Right renal pelvis (tissue), 4 donors: ENCODE data around the gene TSPAN16. TPM values are rescaled to one million over a fixed set of nuclear protein-coding genes. Genes with fewer than 3 reads are reported as not detected.

Experiments used
- DNase-seq, 4 donors: peaks; one replicate each; pipeline ENCODE4 v3.0.0-alpha.2; 2013; ENCODE audit warnings: low read depth in 4 of 4, low spot score in 3 of 4, missing footprints in 1 of 4
- polyA plus RNA-seq, 4 donors: library from polyadenylated mRNA; unstranded; fragments of 120-200 nt; gene quantifications; one replicate each; pipeline ENCODE4 v1.2.1, GENCODE V29; 2013; ENCODE audit not compliant: insufficient read length in 4 of 4

Gene TSPAN16, protein sequence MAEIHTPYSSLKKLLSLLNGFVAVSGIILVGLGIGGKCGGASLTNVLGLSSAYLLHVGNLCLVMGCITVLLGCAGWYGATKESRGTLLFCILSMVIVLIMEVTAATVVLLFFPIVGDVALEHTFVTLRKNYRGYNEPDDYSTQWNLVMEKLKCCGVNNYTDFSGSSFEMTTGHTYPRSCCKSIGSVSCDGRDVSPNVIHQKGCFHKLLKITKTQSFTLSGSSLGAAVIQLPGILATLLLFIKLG
- polyA plus RNA-seq = under 1 TPM in 1 of 4 donors, not detected in 3; 0.16 TPM

DNA sequence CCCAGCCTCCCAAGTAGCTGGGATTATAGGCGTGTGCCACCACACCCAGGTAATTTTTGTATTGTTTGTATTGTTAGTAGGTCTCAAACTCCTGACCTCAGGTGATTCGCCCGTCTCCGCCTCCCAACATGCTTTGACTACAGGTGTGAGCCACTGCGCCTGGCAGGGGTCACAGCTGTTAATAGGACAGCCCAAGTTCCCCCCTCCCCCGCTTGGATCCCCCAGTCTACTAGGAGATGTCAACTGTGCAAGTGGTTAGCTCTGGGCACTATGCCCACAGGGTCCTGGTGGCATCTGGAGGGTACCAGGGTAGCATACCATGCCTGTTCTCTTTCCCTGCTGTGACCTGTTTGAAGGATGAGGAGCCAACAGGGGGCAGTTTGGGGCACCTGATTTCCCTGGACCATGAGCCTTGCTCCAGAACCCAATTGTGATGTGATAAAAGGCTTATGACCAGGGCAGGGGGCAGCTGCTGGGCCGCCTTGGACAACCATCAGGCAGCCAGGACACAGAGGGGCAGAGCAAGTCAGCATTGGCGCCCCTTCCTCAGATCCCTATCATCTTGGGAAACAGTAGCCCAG, at the start of gene TSPAN16:
Gene TSPAN16 (plus strand): TSS at position 496 of the 581 bp plus-strand sequence. CDS start 138 bp downstream, outside the sequence.
- no peak for DNase-seq

DNA sequence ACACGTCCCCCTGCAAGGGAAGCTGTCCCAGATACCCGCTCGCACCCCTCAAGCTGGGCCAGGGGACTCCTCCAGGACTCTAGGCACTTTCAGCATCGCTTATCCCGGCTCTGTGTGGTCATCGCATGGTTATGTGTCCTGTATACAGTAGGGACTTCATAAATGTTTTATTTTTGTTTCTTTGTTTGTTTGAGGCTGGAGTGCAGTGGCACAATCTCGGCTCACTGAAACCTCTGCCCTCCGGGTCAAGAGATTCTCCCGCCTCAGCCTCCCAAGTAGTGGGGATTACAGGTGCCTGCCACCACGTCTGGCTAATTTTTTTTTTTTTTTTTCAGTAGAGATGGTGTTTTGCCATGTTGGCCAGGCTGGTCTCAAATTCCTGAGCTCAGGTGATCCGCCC, 49.0 kb upstream of the TSPAN16 start:
- DNase-seq = no peak

DNA sequence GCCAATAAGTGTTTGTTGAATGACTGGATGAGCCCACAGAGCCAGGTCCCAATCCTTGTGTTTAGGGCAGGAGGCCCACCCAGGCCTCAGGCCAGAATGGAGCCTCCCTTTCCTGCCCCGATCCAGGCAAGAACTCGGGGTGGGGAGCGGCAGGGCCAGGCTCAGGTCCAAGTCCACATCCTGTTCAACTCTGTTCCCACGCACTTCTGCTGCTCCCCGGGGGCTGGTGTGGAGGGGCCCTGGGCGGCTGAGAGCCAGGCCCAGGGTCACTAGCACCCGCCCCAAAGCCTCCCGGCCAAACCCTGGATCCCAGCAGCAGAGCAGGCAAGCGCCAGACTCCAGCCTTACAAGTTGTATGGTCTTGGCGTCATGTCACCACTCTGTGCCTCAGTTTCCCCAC, 48.6 kb upstream of the TSPAN16 start:
- DNase-seq = no peak

DNA sequence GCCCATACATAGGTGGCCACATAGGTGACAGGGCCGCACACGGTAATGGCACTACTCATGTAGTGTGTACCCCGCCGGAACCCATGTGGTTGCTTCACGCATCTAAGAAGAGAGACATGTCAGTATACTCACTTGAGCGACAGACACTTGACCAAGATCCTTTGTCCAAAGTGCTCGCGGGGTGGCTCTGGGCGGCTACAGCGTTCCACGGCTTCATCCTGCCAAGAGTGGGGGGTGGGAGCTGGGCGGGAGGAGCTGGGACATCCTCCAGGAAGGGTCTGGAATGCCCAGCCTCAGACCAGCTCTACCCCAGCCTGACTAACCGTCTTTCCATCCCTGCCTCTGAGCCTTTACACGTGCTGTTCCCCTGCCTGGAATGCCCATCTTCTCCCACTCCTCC, 48.0 kb upstream of the TSPAN16 start:
- DNase-seq = no peak

DNA sequence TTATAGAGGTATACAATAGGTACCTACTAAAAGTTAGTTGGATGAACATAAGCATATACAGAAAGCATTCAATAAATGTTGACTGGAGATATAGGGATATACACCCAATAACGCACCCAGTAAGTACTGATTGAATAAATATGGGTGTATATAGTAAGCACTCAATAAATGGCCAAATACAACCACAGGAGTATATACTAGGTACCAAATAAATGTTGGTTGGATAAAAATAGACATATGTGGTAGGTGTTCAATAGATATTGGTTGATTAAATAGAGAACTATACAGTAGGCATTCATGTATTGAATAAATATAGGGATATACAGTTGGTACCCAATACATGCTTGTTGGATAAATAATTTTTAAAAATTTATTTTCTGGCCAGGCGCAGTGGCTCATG, 47.1 kb upstream of the TSPAN16 start:
- DNase-seq = no peak

DNA sequence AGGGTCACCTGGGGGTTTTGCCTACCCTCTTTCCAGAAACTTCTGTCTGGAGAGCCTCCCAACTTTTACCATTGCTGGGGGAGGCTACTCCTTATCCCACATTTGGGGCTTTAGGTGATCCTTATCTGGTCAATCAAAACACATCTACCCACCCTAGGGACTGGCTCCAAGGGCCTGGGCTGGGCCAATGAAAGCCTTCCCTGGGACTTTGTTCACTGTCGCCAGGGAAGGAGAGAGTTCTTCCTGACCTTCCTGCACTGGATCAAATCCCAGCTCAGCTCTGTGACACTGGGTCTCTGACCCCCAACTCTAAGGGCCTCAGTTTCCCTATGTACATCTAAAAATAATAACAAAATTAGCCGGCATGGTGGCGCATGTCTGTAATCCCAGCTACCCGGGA, 44.7 kb upstream of the TSPAN16 start:
- no peak for DNase-seq

DNA sequence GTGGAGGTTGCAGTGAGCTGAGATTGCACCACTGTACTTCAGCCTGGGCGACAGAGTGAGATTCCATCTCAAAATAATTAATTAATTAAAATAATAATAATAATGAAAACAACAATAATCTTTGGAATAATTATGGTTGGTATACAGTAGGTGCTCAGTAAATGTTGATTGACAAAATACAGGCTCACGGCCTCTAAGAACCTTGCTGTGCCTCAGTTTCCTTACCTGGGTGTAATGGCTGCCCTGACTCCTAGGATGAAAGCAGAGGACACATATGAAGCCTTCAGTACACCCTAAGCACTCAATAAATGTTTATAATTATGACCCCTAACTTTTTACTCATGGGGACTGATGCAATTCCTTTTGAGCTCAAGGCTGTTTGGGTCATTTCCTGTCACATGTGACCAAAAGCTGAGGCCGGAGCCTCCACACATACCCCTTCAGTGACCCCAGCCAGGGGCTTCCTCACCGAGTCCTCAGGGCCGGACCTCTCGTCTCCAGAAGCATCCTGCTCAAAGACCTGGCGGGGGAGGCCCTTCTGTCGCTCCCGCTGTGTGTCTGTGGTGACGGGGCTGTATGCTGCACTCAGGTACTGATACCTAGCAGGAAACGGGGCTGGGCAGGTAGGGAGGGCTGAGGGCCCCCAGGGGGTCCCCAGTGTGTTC, 44.2 kb upstream of the TSPAN16 start:
- DNase-seq = no peak

DNA sequence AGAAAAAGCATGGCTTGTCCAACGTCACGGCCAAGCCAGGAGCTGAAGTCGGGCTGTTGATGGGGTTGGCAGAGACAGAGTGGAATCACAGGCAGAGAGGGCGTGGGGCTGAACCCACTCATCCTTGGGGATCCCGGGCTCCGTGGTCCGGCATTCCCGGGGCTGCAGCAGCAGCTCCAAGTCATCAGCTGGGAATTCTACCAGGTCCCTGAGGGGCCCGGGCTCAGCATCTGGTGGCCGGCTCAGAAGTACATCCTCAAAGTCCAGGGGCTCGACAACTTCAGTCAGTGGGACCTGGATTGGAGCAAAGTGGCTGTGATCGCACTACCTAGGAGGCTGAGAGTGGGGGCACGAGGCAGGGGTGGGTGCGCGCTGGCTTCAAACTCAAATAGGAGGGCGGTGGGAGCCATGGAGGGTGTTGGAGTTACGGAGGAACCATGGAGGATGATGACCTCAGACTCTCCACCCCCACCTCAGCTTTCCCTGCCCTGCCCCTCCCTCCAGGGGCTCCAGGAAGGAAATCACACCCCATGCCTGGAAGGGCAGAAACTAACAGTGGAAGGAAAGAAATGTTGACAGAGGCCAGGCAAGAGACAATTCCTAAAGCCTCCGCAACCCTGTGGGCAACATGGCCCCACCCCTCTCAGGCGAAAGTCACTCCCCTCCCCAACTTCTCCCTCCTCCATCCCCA, 43.1 kb upstream of the TSPAN16 start:
- DNase-seq = no peak

DNA sequence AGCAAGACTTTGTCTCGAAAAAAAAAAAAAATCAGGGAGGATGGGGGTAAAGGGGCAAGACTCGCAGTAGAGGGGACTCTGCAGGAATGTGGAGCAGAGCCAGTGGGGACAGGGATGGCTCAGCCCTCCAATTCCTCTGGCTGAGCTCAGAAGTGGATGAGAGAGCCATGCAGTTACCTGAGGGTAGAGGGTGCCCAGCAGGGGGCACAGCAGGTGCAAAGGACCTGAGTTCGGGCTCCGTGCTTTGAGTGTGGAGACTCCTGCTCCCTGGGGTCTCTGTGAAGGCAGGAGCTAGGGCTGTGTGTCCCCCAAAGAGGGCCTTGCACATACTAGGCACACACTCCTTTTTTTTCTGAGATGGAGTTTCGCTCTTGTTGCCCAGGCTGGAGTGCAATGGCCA, 41.3 kb upstream of the TSPAN16 start:
- no peak for DNase-seq

DNA sequence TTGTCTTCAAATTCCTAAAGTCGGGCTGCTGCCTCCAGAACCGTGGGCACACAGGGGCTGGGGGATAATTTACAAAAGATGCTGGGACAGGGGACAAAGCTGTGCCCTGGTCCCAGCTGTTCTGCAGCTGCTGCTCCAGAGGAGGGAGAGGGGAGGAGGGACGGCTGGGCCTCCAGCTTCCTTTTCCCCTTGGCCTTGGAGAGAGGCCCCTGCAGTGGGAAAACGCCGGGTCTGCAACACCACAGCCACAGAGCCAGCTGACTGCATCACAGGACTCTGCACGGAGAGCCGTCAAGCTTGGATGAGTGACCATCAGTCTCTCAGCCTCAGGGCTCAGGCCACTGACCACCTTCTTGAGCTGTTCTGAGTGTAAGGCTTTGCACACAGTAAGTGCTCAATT, 39.8 kb upstream of the TSPAN16 start:
- peak in 1 of 4 donors; percentile 64 for DNase-seq

DNA sequence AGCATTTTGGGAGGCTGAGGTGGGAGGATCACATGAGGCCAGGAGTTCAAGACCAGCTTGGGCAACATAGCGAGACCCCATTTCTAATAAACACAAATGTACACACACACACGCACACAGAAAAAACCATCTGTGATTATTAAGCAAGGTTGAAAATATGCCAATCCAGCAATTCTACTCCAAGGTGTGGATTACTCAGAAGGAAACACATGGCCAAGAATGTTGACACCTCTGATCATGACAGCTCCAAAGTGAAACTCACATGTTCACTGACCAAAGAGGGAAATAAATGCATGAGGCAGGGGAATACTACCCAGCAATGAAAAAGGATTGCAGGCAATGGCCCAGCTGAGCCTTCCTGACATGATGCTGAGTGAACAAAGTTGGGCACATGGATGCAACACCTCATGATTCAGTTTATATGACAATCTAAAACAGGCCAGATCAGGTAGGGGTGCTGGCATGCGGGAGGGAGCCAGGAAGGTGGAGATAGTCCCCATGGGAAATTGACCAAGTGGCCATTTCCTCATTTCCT, 38.0 kb upstream of the TSPAN16 start:
- DNase-seq = no peak

DNA sequence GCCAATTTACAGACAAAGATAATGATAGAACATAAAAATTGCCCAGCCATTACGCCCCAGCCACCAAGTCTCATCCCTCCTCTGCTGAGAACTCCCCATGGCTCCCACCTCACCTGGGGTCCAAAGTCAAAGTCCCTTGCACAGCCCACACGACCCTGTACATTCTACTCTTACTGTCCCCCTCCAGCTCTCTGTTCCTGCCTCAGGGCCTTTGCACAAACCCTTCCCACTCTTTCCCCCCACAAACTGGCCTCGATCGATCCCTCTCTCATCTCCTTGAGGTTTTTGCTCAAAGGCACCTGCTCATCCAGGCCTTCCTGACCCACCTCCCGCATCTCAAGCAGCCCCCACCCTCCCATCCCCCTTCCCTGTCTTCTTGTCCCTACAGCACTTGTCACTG, 35.0 kb upstream of the TSPAN16 start:
- no peak for DNase-seq

DNA sequence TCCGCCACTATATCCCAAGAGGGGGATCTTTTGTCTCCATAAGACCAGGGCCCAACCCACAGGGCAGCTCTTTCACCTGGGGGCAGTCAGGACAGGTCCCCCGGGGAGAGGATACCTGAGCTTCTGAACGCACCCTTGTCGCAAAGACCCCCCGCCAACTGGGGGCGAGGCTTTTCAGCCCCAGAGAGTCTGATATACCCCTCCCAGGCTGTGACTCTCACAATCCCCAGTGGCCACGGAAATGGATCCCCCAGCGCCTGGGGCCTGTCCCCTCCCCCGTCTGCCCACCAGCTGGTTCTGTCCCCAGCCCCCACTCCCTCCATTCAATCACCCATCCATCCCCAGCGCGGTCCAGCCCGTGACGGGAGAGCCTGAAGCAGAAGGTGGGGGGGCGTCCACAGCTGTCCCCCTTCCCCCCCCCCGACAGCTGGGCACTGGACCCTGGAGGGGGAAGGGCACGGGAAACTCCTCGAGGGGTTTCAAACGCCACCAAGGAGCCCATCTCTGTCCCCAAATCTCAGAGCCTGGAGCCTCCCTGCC, 34.5 kb upstream of the TSPAN16 start:
- DNase-seq = no peak

DNA sequence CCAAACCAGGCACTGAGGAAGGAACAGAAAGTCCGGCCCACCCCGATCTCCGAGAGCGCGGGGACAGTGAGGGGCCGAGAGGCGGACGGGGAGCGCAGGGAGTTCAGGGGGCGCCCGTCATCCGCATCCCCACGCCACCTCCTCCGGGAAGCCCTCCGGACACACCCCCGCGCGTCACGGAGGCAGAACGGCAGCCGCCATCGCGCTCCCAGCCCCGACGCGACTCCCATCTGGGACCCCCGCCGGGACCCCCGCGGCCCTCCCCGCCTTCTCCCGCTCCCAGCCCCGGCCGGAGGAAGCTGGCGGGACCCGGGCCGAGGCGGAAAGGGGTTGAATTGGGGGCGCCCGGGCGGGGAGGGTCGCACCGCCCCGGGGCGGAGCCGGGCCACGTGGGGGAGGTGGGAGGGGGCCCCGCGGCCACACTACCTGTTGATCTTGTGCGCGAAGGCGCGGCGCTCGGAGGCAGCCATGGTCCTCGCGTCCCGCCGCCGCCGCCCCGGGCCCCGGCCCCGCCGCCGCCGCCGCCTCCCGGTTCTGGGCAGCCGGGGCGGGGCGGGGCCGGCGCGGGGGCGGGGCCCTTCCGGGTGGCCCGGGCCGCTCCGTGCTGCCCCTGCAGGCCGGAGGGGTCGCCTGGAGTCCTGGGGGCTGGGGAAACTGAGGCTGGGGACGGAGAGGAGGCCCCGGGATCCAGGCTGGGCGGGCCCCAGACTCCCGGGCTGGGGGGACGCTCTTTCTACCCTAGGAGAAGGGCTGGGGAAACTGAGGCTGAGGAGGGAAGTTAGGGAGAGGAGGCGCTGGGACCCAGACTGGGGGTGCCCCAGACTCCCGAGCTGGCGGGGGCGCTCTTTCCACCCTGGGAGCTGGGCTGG, 33.8 kb upstream of the TSPAN16 start, which contains the start of gene DOCK6:
Gene DOCK6 (minus strand): TSS at position 554 of the 869 bp plus-strand sequence. CDS start 84 bp downstream, at position 470.
- no peak for DNase-seq

DNA sequence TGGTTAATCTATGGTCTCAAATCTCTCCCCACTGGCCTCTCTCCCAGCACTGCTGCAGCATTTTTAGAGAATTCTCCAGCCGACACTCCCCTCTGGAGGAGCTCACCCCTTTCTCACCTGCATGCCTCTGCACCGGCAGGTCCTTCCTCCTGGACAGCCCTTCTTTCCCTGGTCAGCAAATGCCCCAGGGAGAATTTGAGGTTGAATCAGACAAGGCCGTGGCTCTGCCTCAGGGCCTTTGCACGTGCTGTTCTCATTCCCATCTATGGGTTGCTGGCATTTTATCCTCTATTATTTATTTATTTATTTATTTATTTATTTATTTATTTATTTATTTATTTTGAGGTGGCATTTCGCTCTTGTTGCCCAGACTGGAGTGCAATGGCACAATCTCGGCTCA, 32.2 kb upstream of the TSPAN16 start:
- no peak for DNase-seq

DNA sequence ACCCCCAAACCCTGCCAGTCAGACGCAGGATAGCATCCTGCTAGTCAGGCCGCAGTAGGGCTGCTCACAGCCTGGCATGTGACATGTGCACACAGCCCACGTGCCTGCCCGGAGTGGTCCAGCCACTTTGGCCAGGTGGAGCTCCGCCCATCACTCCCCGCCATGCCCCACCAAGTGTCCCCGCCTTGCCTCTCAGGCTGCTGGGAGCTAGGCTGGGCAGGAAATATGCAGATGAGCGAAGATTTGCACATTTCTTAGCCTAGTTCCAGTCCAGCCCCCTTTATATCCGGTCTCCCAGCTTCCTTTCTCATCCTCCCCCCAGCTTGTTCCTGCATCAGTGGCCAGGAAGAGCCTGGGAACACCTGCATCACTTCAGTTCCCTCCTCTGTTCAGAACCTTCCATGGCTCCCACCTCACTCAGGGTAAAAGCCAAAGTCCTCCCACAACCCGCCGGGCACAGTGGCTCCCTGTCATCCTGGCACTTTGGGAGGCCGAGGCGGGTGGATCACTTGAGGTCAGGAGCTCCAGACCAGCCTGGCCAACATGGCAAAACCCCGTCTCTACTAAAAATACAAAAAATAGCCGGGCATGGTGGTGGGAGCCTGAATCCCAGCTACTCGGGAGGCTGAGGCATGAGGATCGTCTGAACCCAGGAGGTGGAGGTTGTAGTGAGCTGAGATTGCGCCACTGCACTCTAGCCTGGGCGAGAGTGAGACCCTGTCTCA, 31.3 kb upstream of the TSPAN16 start:
- no peak for DNase-seq

DNA sequence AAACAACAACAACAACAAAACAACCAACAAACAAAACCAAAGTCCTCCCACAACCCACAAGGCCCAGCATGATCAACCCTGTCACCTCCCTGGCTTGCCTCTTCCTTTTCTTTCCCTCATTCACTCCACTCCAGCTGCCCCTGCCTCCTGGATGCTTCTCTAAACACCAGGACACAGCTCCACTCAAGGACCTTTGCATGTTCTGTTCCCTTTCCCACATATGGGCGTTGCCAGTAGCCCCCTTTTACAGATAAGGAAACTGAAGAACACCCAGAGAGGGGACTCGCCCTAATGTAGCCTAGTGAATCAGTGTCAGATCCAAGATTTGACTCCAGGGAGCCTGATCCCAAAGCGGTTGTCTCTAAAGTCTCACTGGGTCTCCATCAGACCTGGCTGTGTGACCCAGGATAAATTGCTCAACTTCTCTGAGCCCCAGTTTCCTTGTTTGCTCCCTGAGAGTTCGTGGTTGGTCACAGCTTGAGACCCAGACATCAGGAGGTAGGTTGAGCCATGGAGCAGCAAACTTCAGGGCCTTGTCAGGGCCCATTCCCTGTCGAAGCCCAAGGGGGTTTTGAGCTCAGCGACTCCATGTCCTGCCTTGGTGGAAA, 30.7 kb upstream of the TSPAN16 start:
- DNase-seq = no peak

DNA sequence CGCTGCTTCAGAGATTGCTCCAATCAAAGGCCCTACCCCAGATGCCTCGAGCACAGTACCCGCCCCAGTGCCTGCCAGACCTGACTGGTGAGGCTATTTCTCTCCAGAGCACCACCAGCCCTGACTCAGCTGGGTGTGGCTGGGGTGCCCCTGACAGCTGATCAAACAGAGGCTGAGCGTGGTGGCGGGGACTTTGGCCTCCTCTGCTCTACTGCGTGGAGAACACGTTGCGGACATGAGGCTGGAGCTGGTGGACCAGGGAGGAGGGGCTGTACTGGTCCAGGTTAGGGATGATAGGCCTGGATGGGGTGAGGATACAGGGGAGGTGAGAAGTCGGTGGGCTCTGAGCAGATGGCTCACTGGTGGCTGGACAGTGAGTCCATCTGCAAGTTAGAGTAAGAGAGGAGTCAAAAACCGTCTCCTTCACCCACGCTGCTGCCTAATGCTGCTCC, 30.1 kb upstream of the TSPAN16 start:
- no peak for DNase-seq
